ENCODE data around the gene SPARCL1.
"Not testable (repeated sequence)": the region's sequence is repeated elsewhere in the genome, so short reads cannot be mapped to it uniquely, and the experiment has no call there.

DNA sequence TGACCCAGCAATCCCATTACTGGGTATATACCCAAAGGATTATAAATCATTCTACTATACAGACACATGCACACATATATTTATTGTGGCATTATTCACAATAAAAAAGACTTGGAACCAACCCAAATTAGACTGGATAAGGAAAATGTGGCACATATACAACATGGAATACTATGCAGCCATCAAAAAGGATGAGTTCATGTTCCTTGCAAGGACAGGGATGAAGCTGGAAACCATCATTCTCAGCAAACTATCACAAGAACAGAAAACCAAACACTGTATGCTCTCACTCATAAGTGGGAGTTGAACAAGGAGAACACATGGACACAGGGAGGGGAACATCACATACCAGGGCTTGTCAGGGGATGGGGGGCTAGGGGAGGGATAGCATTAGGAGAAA lies 45.2 kb upstream of the SPARCL1 start:
- TF ChIP-seq REPIN1 (tag by site-specific recombination; IDR thresholded peaks at IDR 0.05; ENCODE audit: low read depth); ZNF155 (tag by site-specific recombination; IDR thresholded peaks at IDR 0.05); ZNF121 (tag by site-specific recombination; IDR thresholded peaks at IDR 0.05); ZNF248 (tag by site-specific recombination; IDR thresholded peaks at IDR 0.05); ZNF423 (tag by site-specific recombination; IDR thresholded peaks at IDR 0.05): not testable (repeated sequence)
- TF ChIP-seq, protein P1, sequence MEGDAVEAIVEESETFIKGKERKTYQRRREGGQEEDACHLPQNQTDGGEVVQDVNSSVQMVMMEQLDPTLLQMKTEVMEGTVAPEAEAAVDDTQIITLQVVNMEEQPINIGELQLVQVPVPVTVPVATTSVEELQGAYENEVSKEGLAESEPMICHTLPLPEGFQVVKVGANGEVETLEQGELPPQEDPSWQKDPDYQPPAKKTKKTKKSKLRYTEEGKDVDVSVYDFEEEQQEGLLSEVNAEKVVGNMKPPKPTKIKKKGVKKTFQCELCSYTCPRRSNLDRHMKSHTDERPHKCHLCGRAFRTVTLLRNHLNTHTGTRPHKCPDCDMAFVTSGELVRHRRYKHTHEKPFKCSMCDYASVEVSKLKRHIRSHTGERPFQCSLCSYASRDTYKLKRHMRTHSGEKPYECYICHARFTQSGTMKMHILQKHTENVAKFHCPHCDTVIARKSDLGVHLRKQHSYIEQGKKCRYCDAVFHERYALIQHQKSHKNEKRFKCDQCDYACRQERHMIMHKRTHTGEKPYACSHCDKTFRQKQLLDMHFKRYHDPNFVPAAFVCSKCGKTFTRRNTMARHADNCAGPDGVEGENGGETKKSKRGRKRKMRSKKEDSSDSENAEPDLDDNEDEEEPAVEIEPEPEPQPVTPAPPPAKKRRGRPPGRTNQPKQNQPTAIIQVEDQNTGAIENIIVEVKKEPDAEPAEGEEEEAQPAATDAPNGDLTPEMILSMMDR (tag by site-specific recombination; IDR thresholded peaks at IDR 0.05) = not testable (repeated sequence)
- TF ChIP-seq, protein P2, sequence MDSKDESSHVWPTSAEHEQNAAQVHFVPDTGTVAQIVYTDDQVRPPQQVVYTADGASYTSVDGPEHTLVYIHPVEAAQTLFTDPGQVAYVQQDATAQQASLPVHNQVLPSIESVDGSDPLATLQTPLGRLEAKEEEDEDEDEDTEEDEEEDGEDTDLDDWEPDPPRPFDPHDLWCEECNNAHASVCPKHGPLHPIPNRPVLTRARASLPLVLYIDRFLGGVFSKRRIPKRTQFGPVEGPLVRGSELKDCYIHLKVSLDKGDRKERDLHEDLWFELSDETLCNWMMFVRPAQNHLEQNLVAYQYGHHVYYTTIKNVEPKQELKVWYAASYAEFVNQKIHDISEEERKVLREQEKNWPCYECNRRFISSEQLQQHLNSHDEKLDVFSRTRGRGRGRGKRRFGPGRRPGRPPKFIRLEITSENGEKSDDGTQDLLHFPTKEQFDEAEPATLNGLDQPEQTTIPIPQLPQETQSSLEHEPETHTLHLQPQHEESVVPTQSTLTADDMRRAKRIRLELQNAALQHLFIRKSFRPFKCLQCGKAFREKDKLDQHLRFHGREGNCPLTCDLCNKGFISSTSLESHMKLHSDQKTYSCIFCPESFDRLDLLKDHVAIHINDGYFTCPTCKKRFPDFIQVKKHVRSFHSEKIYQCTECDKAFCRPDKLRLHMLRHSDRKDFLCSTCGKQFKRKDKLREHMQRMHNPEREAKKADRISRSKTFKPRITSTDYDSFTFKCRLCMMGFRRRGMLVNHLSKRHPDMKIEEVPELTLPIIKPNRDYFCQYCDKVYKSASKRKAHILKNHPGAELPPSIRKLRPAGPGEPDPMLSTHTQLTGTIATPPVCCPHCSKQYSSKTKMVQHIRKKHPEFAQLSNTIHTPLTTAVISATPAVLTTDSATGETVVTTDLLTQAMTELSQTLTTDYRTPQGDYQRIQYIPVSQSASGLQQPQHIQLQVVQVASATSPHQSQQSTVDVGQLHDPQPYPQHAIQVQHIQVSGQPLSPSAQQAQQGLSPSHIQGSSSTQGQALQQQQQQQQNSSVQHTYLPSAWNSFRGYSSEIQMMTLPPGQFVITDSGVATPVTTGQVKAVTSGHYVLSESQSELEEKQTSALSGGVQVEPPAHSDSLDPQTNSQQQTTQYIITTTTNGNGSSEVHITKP (tag by site-specific recombination; IDR thresholded peaks at IDR 0.05) = not testable (repeated sequence)
- TF ChIP-seq, protein P3, sequence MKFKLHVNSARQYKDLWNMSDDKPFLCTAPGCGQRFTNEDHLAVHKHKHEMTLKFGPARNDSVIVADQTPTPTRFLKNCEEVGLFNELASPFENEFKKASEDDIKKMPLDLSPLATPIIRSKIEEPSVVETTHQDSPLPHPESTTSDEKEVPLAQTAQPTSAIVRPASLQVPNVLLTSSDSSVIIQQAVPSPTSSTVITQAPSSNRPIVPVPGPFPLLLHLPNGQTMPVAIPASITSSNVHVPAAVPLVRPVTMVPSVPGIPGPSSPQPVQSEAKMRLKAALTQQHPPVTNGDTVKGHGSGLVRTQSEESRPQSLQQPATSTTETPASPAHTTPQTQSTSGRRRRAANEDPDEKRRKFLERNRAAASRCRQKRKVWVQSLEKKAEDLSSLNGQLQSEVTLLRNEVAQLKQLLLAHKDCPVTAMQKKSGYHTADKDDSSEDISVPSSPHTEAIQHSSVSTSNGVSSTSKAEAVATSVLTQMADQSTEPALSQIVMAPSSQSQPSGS (tag by site-specific recombination; IDR thresholded peaks at IDR 0.05; ENCODE audit: low read depth) = not testable (repeated sequence)

Measured in HEK293 (cell line).